Activated CD4-positive, alpha-beta T cell treated with anti-CD3 and anti-CD28 coated beads, Interleukin-2, amount 50 U/mL, for 1 hour (primary cell): Measurements from ENCODE around the gene COL1A2.

Experiments
- DNase-seq: peaks from one replicate; pipeline ENCODE4 v3.0.0-alpha.2; 2020

The COL1A2 gene

GRCh38 chr7:94386416-94386815, 8.3 kb upstream of the COL1A2 start:
- DNase-seq = no peak

- no peak for DNase-seq
Measured at GRCh38 chr7:94388540-94388939, 6.2 kb upstream of the COL1A2 start.

GRCh38 chr7:94389381-94389780, 5.3 kb upstream of the COL1A2 start:
- no peak for DNase-seq

- DNase-seq = no peak
Measured at GRCh38 chr7:94391726-94392392, 2.8 kb upstream of the COL1A2 start.

- no peak for DNase-seq
Measured at GRCh38 chr7:94392393-94392786, 2.3 kb upstream of the COL1A2 start.

- DNase-seq = no peak
Measured at GRCh38 chr7:94393246-94394108, 1.2 kb upstream of the COL1A2 start.

- no peak for DNase-seq
Measured at GRCh38 chr7:94394109-94394436, 622 bp upstream of the COL1A2 start.

- no peak for DNase-seq
Measured at GRCh38 chr7:94395141-94396036, 694 bp downstream of the COL1A2 start.

GRCh38 chr7:94396037-94396431, 1.3 kb downstream of the COL1A2 start:
- no peak for DNase-seq

- DNase-seq = no peak
Measured at GRCh38 chr7:94396596-94396995, 1.9 kb downstream of the COL1A2 start.

GRCh38 chr7:94397722-94398121, 3.0 kb downstream of the COL1A2 start:
- no peak for DNase-seq

GRCh38 chr7:94398841-94399240, 4.1 kb downstream of the COL1A2 start:
- DNase-seq = no peak

- DNase-seq = no peak
Measured at GRCh38 chr7:94400022-94400421, 5.3 kb downstream of the COL1A2 start.

GRCh38 chr7:94400643-94401427, 6.1 kb downstream of the COL1A2 start:
- DNase-seq = no peak

- DNase-seq = no peak
Measured at GRCh38 chr7:94401428-94401814, 6.7 kb downstream of the COL1A2 start.

GRCh38 chr7:94403546-94403945, 8.9 kb downstream of the COL1A2 start:
- DNase-seq = no peak

GRCh38 chr7:94405506-94405905, 10.8 kb downstream of the COL1A2 start:
- no peak for DNase-seq

GRCh38 chr7:94406696-94407095, 12.0 kb downstream of the COL1A2 start:
- no peak for DNase-seq

GRCh38 chr7:94409200-94409948, 14.7 kb downstream of the COL1A2 start:
- no peak for DNase-seq

GRCh38 chr7:94410413-94411187, 15.9 kb downstream of the COL1A2 start:
- DNase-seq = no peak

GRCh38 chr7:94411188-94411466, 16.4 kb downstream of the COL1A2 start:
- no peak for DNase-seq
